HT1080 (cell line): ENCODE measurements around the gene GAB1. TPM values are rescaled to one million over a fixed set of nuclear protein-coding genes. Genes with fewer than 3 reads are reported as not detected.

Experiments used
- DNase-seq: peaks from one replicate; pipeline ENCODE4 v3.0.0-alpha.2; 2015; ENCODE audit warnings: low read depth
- small RNA-seq: library from RNA; depleted of rRNA; stranded (forward); fragments of <200 nt; gene quantifications from one replicate; pipeline ENCODE3, GENCODE V24; 2014
- total RNA-seq: library from RNA; depleted of rRNA; stranded (reverse); fragments of >200 nt; shearing (Covaris generic); gene quantifications from 2 replicates; pipeline ENCODE4 v1.2.3, GENCODE V29; 2014; rRNA removed

Gene GAB1
- total RNA-seq, 1 experiment from 2014 or later = 6.3 TPM

GRCh38 chr4:143477487-143477886 lies 140.8 kb downstream of the GAB1 start:
- DNase-seq = no peak

- no peak for DNase-seq
Measured at GRCh38 chr4:143481361-143481760, 144.7 kb downstream of the GAB1 start.

- DNase-seq = peak; percentile 46
Measured at GRCh38 chr4:143482840-143483239, 146.2 kb downstream of the GAB1 start.

GRCh38 chr4:143486314-143486713 lies 149.6 kb downstream of the GAB1 start:
- DNase-seq = peak; percentile 15

GRCh38 chr4:143488687-143489086 lies 152.0 kb downstream of the GAB1 start:
- no peak for DNase-seq

- DNase-seq = peak; percentile 28
Measured at GRCh38 chr4:143489106-143489505, 152.4 kb downstream of the GAB1 start.

GRCh38 chr4:143498021-143498420 lies 161.3 kb downstream of the GAB1 start:
- DNase-seq = no peak

- DNase-seq = no peak
Measured at GRCh38 chr4:143502231-143502630, 165.6 kb downstream of the GAB1 start.

GRCh38 chr4:143506031-143506430 lies 169.4 kb downstream of the GAB1 start:
- DNase-seq = no peak

GRCh38 chr4:143511906-143512305 lies 175.2 kb downstream of the GAB1 start:
- no peak for DNase-seq

- DNase-seq = no peak
Measured at GRCh38 chr4:143512978-143513313, 176.3 kb downstream of the GAB1 start.

- DNase-seq = peak; percentile 97
Measured at GRCh38 chr4:143513314-143514168, 176.9 kb downstream of the GAB1 start, which contains the start of gene SMARCA5. Gene SMARCA5 (plus strand): TSS chr4:143513702. CDS start chr4:143513925, 223 bp downstream.

- no peak for DNase-seq
Measured at GRCh38 chr4:143514169-143514495, 177.5 kb downstream of the GAB1 start.

- peak; percentile 39 for DNase-seq
Measured at GRCh38 chr4:143514497-143514896, 177.8 kb downstream of the GAB1 start.

GRCh38 chr4:143514901-143515300 lies 178.2 kb downstream of the GAB1 start:
- DNase-seq = no peak

- no peak for DNase-seq
Measured at GRCh38 chr4:143515905-143516304, 179.2 kb downstream of the GAB1 start.

GRCh38 chr4:143517764-143518163 lies 181.1 kb downstream of the GAB1 start:
- no peak for DNase-seq

Small RNA genes lying within 50 kb of the gene (small RNA-seq; reads per million reads assigned to genes)
- gene MIR3139 (not detected), gene RF00019 (not detected)

Other genes with a start within 250 kb of the GAB1 start
- gene USP38, start 152.0 kb upstream of the GAB1 start, total RNA-seq = 16.5 and 20.7 TPM in 2 replicates
- 29.5 and 33.1 TPM in 2 replicates for gene SMARCA5, start 176.8 kb downstream of the GAB1 start, total RNA-seq